Loucy (cell line): ENCODE measurements around the gene VEPH1.

Experiments
- EZH2phosphoT487 ChIP-seq: fragments of 200-600 bp; IDR thresholded peaks from 2 replicates; pipeline ENCODE4 v1.6.1; 2018; ENCODE audit warnings: antibody characterized with exemption, mild to moderate bottlenecking, moderate library complexity, borderline replicate concordance
- TF ChIP-seq, protein P1 (sequence below): fragments of 200-600 bp; sonication (generic); conservative IDR thresholded peaks from 2 replicates; pipeline ENCODE4 v1.5.1; 2014; ENCODE audit warnings: mild to moderate bottlenecking, antibody characterized with exemption, low read length

DNA sequence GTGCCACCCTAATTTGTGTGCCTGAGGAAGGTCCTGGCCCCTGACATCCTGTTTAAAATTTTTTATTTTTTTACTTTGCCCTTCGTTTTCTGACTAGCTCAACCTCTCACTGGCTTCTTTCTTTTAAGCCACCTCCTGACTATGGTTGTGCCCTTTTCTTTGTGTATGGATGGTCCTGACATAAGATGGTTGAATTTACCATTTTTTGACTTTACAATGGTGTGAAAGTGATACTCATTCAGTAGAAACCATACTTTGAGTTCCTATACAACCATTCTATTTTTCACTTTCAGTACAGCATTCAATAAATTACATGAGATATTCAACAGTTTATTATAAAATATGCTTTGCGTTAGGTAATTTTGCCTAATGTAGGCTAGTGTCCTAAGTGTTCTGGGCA lies 140.9 kb downstream of the VEPH1 start:
- TF ChIP-seq, protein P1, sequence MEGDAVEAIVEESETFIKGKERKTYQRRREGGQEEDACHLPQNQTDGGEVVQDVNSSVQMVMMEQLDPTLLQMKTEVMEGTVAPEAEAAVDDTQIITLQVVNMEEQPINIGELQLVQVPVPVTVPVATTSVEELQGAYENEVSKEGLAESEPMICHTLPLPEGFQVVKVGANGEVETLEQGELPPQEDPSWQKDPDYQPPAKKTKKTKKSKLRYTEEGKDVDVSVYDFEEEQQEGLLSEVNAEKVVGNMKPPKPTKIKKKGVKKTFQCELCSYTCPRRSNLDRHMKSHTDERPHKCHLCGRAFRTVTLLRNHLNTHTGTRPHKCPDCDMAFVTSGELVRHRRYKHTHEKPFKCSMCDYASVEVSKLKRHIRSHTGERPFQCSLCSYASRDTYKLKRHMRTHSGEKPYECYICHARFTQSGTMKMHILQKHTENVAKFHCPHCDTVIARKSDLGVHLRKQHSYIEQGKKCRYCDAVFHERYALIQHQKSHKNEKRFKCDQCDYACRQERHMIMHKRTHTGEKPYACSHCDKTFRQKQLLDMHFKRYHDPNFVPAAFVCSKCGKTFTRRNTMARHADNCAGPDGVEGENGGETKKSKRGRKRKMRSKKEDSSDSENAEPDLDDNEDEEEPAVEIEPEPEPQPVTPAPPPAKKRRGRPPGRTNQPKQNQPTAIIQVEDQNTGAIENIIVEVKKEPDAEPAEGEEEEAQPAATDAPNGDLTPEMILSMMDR = no peak
- no peak for TF ChIP-seq EZH2phosphoT487
